H1 (cell line): ENCODE measurements around the gene ZFAND3. TPM values are rescaled to one million over a fixed set of nuclear protein-coding genes. Genes with fewer than 3 reads are reported as not detected.

ENCODE experiments used
- CTCF ChIA-PET: fragments of 300-600 bp; sonication (Branson Sonifier 250); formaldehyde crosslinking; loops from one replicate; lab custom pipeline; 2021; ENCODE audit not compliant: partially characterized antibody; lab: Charles Lee
- POLR2A ChIA-PET: fragments of 300-600 bp; sonication (Branson Sonifier 250); formaldehyde crosslinking; loops from one replicate; lab custom pipeline; 2021; ENCODE audit warnings: inconsistent platforms; ENCODE audit not compliant: partially characterized antibody; lab: Charles Lee
- DNase-seq, 2 experiments: peaks; one replicate each; pipeline versions ENCODE4 v3.0.0 to v3.0.0-alpha.2; 2010 to 2022; ENCODE audit warnings: low spot score in 2 of 2, low read depth in 1 of 2, mixed read lengths in 1 of 2
- FAIRE-seq: peaks from 2 replicates; lab custom pipeline; 2011; peaks lifted over from hg19 to GRCh38; lab: Jason Lieb, UNC
- H2AFZ ChIP-seq: 2 replicates; pipeline ENCODE4 v1.8.1; 2012; ENCODE audit warnings: low read length, inconsistent platforms
- H2AK5ac ChIP-seq: 2 replicates; pipeline ENCODE4 v1.6.1; 2013; ENCODE audit warnings: low read depth, low read length
- H2BK120ac ChIP-seq: replicated peaks from 2 replicates; pipeline ENCODE3; 2013; ENCODE audit warnings: low read depth, low read length, inconsistent platforms
- H2BK12ac ChIP-seq: 2 replicates; pipeline ENCODE4 v1.6.1; 2013; ENCODE audit warnings: low read depth, low read length
- H2BK15ac ChIP-seq: 2 replicates; pipeline ENCODE4 v1.6.1; 2013; ENCODE audit warnings: low read length
- H2BK20ac ChIP-seq: 2 replicates; pipeline ENCODE4 v1.6.1; 2013; ENCODE audit warnings: low read length
- H2BK5ac ChIP-seq: 2 replicates; pipeline ENCODE4 v1.6.1; 2013; ENCODE audit warnings: low read depth, low read length
- H3K14ac ChIP-seq: 2 replicates; pipeline ENCODE4 v1.6.1; 2013; ENCODE audit warnings: inconsistent platforms; ENCODE audit not compliant: insufficient read length
- H3K18ac ChIP-seq: 2 replicates; pipeline ENCODE4 v1.6.1; 2013; ENCODE audit warnings: low read length; ENCODE audit errors: extremely low read depth
- H3K23ac ChIP-seq: 2 replicates; pipeline ENCODE4 v1.6.1; 2013; ENCODE audit warnings: inconsistent platforms; ENCODE audit not compliant: insufficient read length
- H3K23me2 ChIP-seq: 2 replicates; pipeline ENCODE4 v1.6.1; 2013; ENCODE audit warnings: low read depth, low read length
- H3K27ac ChIP-seq: 2 replicates; pipeline ENCODE4 v1.6.1; 2011; ENCODE audit warnings: low read depth, low read length, inconsistent platforms
- H3K27me3 ChIP-seq, 4 experiments: replicated peaks in 1 of 4; 1 replicate in 1 of 4; 2 replicates in 3 of 4; pipeline versions ENCODE4 v1.6.1 to v1.8.1; 2011 to 2013; ENCODE audit warnings: low read length in 3 of 4, mild to moderate bottlenecking in 3 of 4, inconsistent platforms in 2 of 4, mixed read lengths in 2 of 4, moderate library complexity in 1 of 4; ENCODE audit not compliant: control insufficient read depth in 3 of 4, insufficient read depth in 3 of 4; ENCODE audit errors: extremely low read depth in 1 of 4
- H3K36me3 ChIP-seq, 4 experiments: 2 replicates each; pipeline versions ENCODE4 v1.6.1 to v1.8.1; 2011 to 2013; ENCODE audit warnings: mild to moderate bottlenecking in 4 of 4, low read length in 3 of 4, moderate library complexity in 2 of 4, control low read depth in 1 of 4, inconsistent platforms in 1 of 4; ENCODE audit not compliant: insufficient read depth in 4 of 4, control insufficient read depth in 2 of 4
- H3K4ac ChIP-seq: replicated peaks from 2 replicates; pipeline ENCODE3; 2013; ENCODE audit warnings: low read length, low read depth, mixed read lengths, inconsistent platforms; ENCODE audit not compliant: insufficient read length
- H3K4me1 ChIP-seq, 4 experiments: replicated peaks in 1 of 4; 1 replicate in 1 of 4; 2 replicates in 3 of 4; pipeline versions ENCODE4 v1.6.1 to v1.8.1; 2011 to 2013; ENCODE audit warnings: low read length in 3 of 4, inconsistent platforms in 2 of 4, mixed read lengths in 1 of 4; ENCODE audit not compliant: insufficient read depth in 4 of 4, control insufficient read depth in 3 of 4
- H3K4me2 ChIP-seq, 2 experiments: 2 replicates each; pipeline versions ENCODE4 v1.6.1 to v1.8.1; 2011 to 2013; ENCODE audit warnings: low read depth in 2 of 2, low read length in 2 of 2, control low read depth in 1 of 2, inconsistent platforms in 1 of 2, mild to moderate bottlenecking in 1 of 2; ENCODE audit not compliant: insufficient read depth in 1 of 2
- H3K4me3 ChIP-seq, 4 experiments: fragments of 200-600, 300-600 bp in 1 of 4; sonication (generic), shearing (Covaris generic), sonication (Bioruptor Twin) in 1 of 4; 2 replicates each; pipeline versions ENCODE4 v1.5.1 to v1.8.1; 2011 to 2016; ENCODE audit warnings: low read length in 4 of 4, low read depth in 3 of 4, control low read depth in 2 of 4, inconsistent platforms in 2 of 4, mild to moderate bottlenecking in 2 of 4, mixed read lengths in 1 of 4, moderate library complexity in 1 of 4; ENCODE audit not compliant: insufficient read depth in 2 of 4; ENCODE audit errors: extremely low read depth in 1 of 4
- H3K56ac ChIP-seq: replicated peaks from 2 replicates; pipeline ENCODE3; 2013; ENCODE audit warnings: low read depth, mild to moderate bottlenecking, mixed read lengths, low read length, inconsistent platforms; ENCODE audit not compliant: insufficient read length
- H3K79me1 ChIP-seq: 2 replicates; pipeline ENCODE4 v1.6.1; 2013; ENCODE audit warnings: low read depth, low read length, control low read depth
- H3K79me2 ChIP-seq, 2 experiments: 2 replicates each; pipeline versions ENCODE4 v1.6.1 to v1.8.1; 2012 to 2013; ENCODE audit warnings: low read length in 2 of 2, mild to moderate bottlenecking in 2 of 2, inconsistent platforms in 1 of 2; ENCODE audit not compliant: insufficient read depth in 2 of 2, control insufficient read depth in 1 of 2
- H3K9ac ChIP-seq, 4 experiments: replicated peaks in 1 of 4; 1 replicate in 1 of 4; 2 replicates in 3 of 4; pipeline versions ENCODE4 v1.6.1 to v1.8.1; 2011 to 2013; ENCODE audit warnings: low read depth in 3 of 4, low read length in 3 of 4, control low read depth in 2 of 4, mild to moderate bottlenecking in 2 of 4, moderate library complexity in 2 of 4, inconsistent platforms in 1 of 4; ENCODE audit errors: extremely low read depth in 1 of 4
- H3K9me3 ChIP-seq, 2 experiments: 2 replicates each; pipeline versions ENCODE4 v1.6.1 to v1.8.1; 2012 to 2013; ENCODE audit warnings: mild to moderate bottlenecking in 2 of 2, moderate library complexity in 2 of 2, control low read depth in 1 of 2, inconsistent platforms in 1 of 2, low read depth in 1 of 2, low read length in 1 of 2, mixed read lengths in 1 of 2; ENCODE audit not compliant: insufficient read depth in 2 of 2
- H4K20me1 ChIP-seq, 2 experiments: replicated peaks in 1 of 2; 2 replicates each; pipeline versions ENCODE3 to v1.8.1; 2011 to 2013; ENCODE audit warnings: inconsistent platforms in 2 of 2, low read length in 2 of 2, mild to moderate bottlenecking in 1 of 2; ENCODE audit not compliant: insufficient read depth in 2 of 2, control insufficient read depth in 1 of 2
- H4K5ac ChIP-seq: 2 replicates; pipeline ENCODE4 v1.6.1; 2013; ENCODE audit warnings: low read length, low read depth, mixed read lengths, inconsistent platforms; ENCODE audit not compliant: insufficient read length
- H4K8ac ChIP-seq: 2 replicates; pipeline ENCODE4 v1.8.0; 2013; ENCODE audit warnings: mild to moderate bottlenecking, moderate library complexity, low read length, inconsistent platforms; ENCODE audit not compliant: insufficient read depth; ENCODE audit errors: extremely low read depth
- H4K91ac ChIP-seq: replicated peaks from 2 replicates; pipeline ENCODE3; 2013; ENCODE audit warnings: low read length, mixed read lengths, inconsistent platforms; ENCODE audit not compliant: insufficient read length
- ASH2L ChIP-seq: fragments of 200-600, 300-600 bp; sonication (generic); IDR thresholded peaks from one replicate; pipeline ENCODE4 v1.7.1; 2017; ENCODE audit warnings: low read length
- BCL11A ChIP-seq, 2 experiments: IDR thresholded peaks; one replicate each; pipeline ENCODE4 v1.6.1; 2011; ENCODE audit warnings: low read depth in 2 of 2, low read length in 2 of 2, mild to moderate bottlenecking in 2 of 2
- CBX8 ChIP-seq: fragments of 300-800, 300-1000 bp; sonication (generic); IDR thresholded peaks from 2 replicates; pipeline ENCODE4 v1.7.1; 2016; ENCODE audit warnings: low read depth, low read length, borderline replicate concordance
- CREB1 ChIP-seq: IDR thresholded peaks from 2 replicates; pipeline ENCODE4 v1.6.1; 2012; ENCODE audit warnings: inconsistent platforms
- CTBP2 ChIP-seq: IDR thresholded peaks from 2 replicates; pipeline ENCODE4 v1.7.0; 2011; ENCODE audit warnings: borderline replicate concordance, mild to moderate bottlenecking, moderate library complexity, mixed read lengths, low read length; ENCODE audit not compliant: insufficient read depth, insufficient read length
- KDM5A ChIP-seq: fragments of 200-600 bp; IDR thresholded peaks from 2 replicates; pipeline ENCODE4 v1.7.1; 2012; ENCODE audit warnings: mild to moderate bottlenecking, low read length, inconsistent platforms, mixed read lengths
- NRF1 ChIP-seq: IDR thresholded peaks from 2 replicates; pipeline ENCODE4 v1.6.1; 2011; ENCODE audit warnings: mild to moderate bottlenecking, low read depth, low read length, improper control_type of control experiment
- POLR2A ChIP-seq, 2 experiments: IDR thresholded peaks; 1 replicate in 1 of 2; 2 replicates in 1 of 2; pipeline ENCODE4 v1.6.1; 2011; ENCODE audit warnings: low read depth in 2 of 2, low read length in 2 of 2, mild to moderate bottlenecking in 2 of 2; ENCODE audit errors: control extremely low read depth in 1 of 2
- POLR2AphosphoS5 ChIP-seq: IDR thresholded peaks from 2 replicates; pipeline ENCODE4 v1.6.1; 2011; ENCODE audit warnings: low read depth, low read length
- RBBP5 ChIP-seq: IDR thresholded peaks from 2 replicates; pipeline ENCODE4 v1.7.1; 2012; ENCODE audit warnings: low read depth, mild to moderate bottlenecking, inconsistent platforms, low read length, moderate library complexity, borderline replicate concordance
- SIN3A ChIP-seq, 2 experiments: IDR thresholded peaks in 1 of 2; conservative IDR thresholded peaks in 1 of 2; 2 replicates each; pipeline ENCODE4 v1.6.1; 2011 to 2012; ENCODE audit warnings: low read length in 2 of 2, improper control_type of control experiment in 1 of 2, low read depth in 1 of 2, mild to moderate bottlenecking in 1 of 2
- SUZ12 ChIP-seq: fragments of 200-600 bp; sonication (generic); IDR thresholded peaks from 2 replicates; pipeline ENCODE4 v1.6.1; 2012; ENCODE audit warnings: mild to moderate bottlenecking, inconsistent platforms, low read length, moderate library complexity, mixed read lengths
- TAF7 ChIP-seq: optimal IDR thresholded peaks from 2 replicates; pipeline ENCODE3; 2011; ENCODE audit warnings: low read depth, mild to moderate bottlenecking, inconsistent platforms, low read length, moderate library complexity, borderline replicate concordance
- ZNF274 ChIP-seq: IDR thresholded peaks from 2 replicates; pipeline ENCODE4 v1.7.0; 2012; ENCODE audit warnings: low read length, borderline replicate concordance; ENCODE audit errors: extremely low read depth
- WGBS, 2 experiments: shearing (Covaris generic) in 1 of 2; methylation state at CpG; one replicate each; pipeline versions ENCODE4 v1.1.6 to v1.1.7; 2013 to 2015; ENCODE audit warnings: low lambda C conversion rate in 2 of 2, mixed read lengths in 2 of 2, inconsistent platforms in 1 of 2, low coverage in 1 of 2, missing lambda C conversion rate in 1 of 2; ENCODE audit not compliant: insufficient replicate concordance in 2 of 2, insufficient coverage in 1 of 2, insufficient read length in 1 of 2; ENCODE audit errors: extremely low coverage in 1 of 2, missing lambda C conversion rate in 1 of 2; 5-methylcytosine and 5-hydroxymethylcytosine counted together
- polyA plus RNA-seq, 7 experiments: library from polyadenylated mRNA; depleted of rRNA in 3 of 7; stranded (reverse) in 5 of 7; unstranded in 2 of 7; fragments of >200 nt in 5 of 7; fragments of 200-250 nt in 2 of 7; gene quantifications; 1 replicate in 5 of 7; 2 replicates in 1 of 7; 4 replicates in 1 of 7; pipeline versions ENCODE4 v1.2.1 to v1.2.3, GENCODE V29; 2011 to 2013; ENCODE audit warnings: missing spikeins in 2 of 7, mixed read lengths in 2 of 7
- total RNA-seq: library from RNA; stranded (reverse); fragmentation: NEBNext Ultra II Directional; extraction: Animal tissue kit (Norgen Biotek cat#: 25700); gene quantifications from 2 replicates; pipeline ENCODE4 v1.2.1, GENCODE V29; 2021

The ZFAND3 gene
- total and polyA plus RNA-seq, 2 of the 8 experiments (the other 6 are each of a cell fraction or from before 2014, with no cell fraction given), result 13.0 to 51.3 TPM

DNA sequence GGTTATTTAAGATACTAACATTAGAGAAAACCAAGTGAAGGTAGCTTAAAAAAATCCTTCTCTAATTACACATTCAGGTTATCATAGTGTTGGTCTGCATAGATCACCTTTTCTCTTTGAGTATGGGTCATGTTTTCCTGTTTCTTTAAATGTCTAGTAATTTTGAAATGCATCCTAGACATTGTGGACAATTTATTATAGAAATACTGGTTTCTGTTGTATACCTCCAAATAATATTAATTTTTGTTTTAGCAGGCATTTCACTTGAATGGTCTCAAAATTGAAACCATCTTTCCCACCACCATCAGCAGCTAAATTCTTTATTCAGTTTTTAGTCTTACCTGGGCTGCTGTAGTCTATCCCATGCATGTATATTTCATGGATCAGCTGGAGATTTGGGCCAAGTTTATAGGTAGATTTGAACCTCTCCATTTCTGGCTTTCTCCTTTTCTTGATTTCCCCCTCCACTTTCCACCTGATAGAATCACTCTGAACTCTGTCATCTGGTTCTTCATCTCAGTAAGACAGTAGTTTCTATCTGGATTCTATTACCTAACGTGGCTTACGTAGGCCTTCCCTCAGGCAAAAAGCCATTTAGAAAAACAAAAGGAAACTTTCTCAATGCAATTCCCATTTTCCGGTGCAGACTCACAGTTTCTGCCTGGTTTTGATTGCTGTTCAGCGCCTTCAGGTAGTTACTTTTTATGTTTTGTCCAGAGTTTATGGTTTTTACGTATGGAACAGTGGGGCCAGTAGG is 52.3 kb downstream of the ZFAND3 start:
- no peak overlapping the region for H4K91ac ChIP-seq
- H3K27me3 ChIP-seq, result no peaks in the 10 kb centered on the region
- H3K79me2 ChIP-seq, result peaks cover 0 to 89% of the 10 kb centered on the region in 2 experiments; a peak in 3 of 4 replicates
- CTCF ChIA-PET, result no interaction called here
- no peaks in the 10 kb centered on the region for H3K9me3 ChIP-seq
- no peak overlapping the region for H2BK5ac ChIP-seq
- H3K79me1 ChIP-seq, result peaks cover 9% of the 10 kb centered on the region; the same call in 1 of the 2 replicates
- no peaks in the 10 kb centered on the region for H3K36me3 ChIP-seq
- no peak overlapping the region for H3K4ac ChIP-seq
- no peak overlapping the region for H3K4me3 ChIP-seq
- H3K27ac ChIP-seq, result no peak overlapping the region
- H2BK15ac ChIP-seq, result no peak overlapping the region
- no peak overlapping the region for H4K8ac ChIP-seq
- no peak overlapping the region for H2AK5ac ChIP-seq
- no peak overlapping the region for H2AFZ ChIP-seq
- no peak overlapping the region for H3K56ac ChIP-seq
- FAIRE-seq (no peak), DNase-seq (no peak)
- no peak overlapping the region for H3K14ac ChIP-seq
- H3K4me1 ChIP-seq, result peaks cover 0 to 6% (median 1%) of the 10 kb centered on the region in 4 experiments; a peak in 4 of 7 replicates
- H3K4me2 ChIP-seq, result no peak overlapping the region
- no peak overlapping the region for H2BK12ac ChIP-seq
- no peak overlapping the region for H2BK120ac ChIP-seq
- H3K9ac ChIP-seq, result no peak overlapping the region
- H4K20me1 ChIP-seq, result peaks cover 4 to 12% of the 10 kb centered on the region in 2 experiments
- no peak overlapping the region for H4K5ac ChIP-seq
- H3K23me2 ChIP-seq, result no peaks in the 10 kb centered on the region
- H3K18ac ChIP-seq, result no peak overlapping the region
- no peak overlapping the region for H3K23ac ChIP-seq
- POLR2A ChIA-PET, result no interaction called here
- WGBS, 2 experiments, result 78% methylated on average over 5 of the region's 5 CpGs; no CpG with 5 or more reads in 1 of the 2 experiments
- no peak overlapping the region for H2BK20ac ChIP-seq
- TF ChIP-seq BCL11A (IDR thresholded peaks at IDR 0.05; ENCODE audit: low read depth in 2 of 2, low read length in 2 of 2) (no peak), KDM5A (no peak), ASH2L (no peak), TAF7 (no peak), NRF1 (no peak), CBX8 (no peak), POLR2A (IDR thresholded peaks at IDR 0.05; ENCODE audit: control extremely low read depth in 1 of 2, low read depth in 2 of 2, low read length in 2 of 2) (no peak), RBBP5 (no peak), SIN3A (conservative IDR thresholded peaks at IDR 0.05 in 1 of 2, IDR thresholded peaks at IDR 0.05 in 1 of 2; ENCODE audit: low read depth in 1 of 2, low read length in 2 of 2) (no peak), CREB1 (no peak), CTBP2 (no peak), SUZ12 (no peak), ZNF274 (no peak), POLR2AphosphoS5 (no peak)
